Mesothelial cell of epicardium (in vitro differentiated cells): ENCODE measurements around the gene RIBC2. TPM values are rescaled to one million over a fixed set of nuclear protein-coding genes. Genes with fewer than 3 reads are reported as not detected.

Experiments
- DNase-seq, 2 experiments: peaks; one replicate each; pipeline ENCODE4 v3.0.0; 2021; ENCODE audit warnings: low spot score in 2 of 2; ENCODE audit not compliant: unreplicated experiment in 2 of 2
- H3K27ac Mint-ChIP-seq: 2 replicates; pipeline ENCODE4 v1.8.0; 2021; ENCODE audit warnings: mixed read lengths
- H3K27me3 Mint-ChIP-seq: 2 replicates; pipeline ENCODE4 v1.8.0; 2021; ENCODE audit warnings: low read depth, mixed read lengths
- H3K36me3 Mint-ChIP-seq: 2 replicates; pipeline ENCODE4 v1.8.0; 2021; ENCODE audit warnings: mixed read lengths
- H3K4me1 Mint-ChIP-seq: 2 replicates; pipeline ENCODE4 v1.8.0; 2021; ENCODE audit warnings: mixed read lengths
- H3K4me3 Mint-ChIP-seq: 2 replicates; pipeline ENCODE4 v1.8.0; 2021; ENCODE audit warnings: mild to moderate bottlenecking, moderate library complexity, mixed read lengths
- H3K9me3 Mint-ChIP-seq: 2 replicates; pipeline ENCODE4 v1.8.0; 2021; ENCODE audit warnings: mixed read lengths
- total RNA-seq: library from RNA; stranded (reverse); gene quantifications from 3 replicates; pipeline ENCODE4 v1.2.1, GENCODE V29; 2021
- TF ChIP-seq, protein P1 (sequence below): fragments of 200-600 bp; sonication (generic); IDR thresholded peaks from one replicate; pipeline ENCODE4 v1.5.0; 2021; ENCODE audit warnings: antibody characterized with exemption; ENCODE audit not compliant: unreplicated experiment

RIBC2 gene
- total RNA-seq, 1 donor from 2014 or later = 2.5 TPM

- Mint-ChIP-seq H3K27me3 (no peaks in the 10 kb centered on the region), H3K4me3 (no peak overlapping the region), H3K9me3 (peaks cover 8% of the 10 kb centered on the region), H3K27ac (no peak overlapping the region), H3K4me1 (no peaks in the 10 kb centered on the region), H3K36me3 (no peaks in the 10 kb centered on the region)
- TF ChIP-seq, protein P1, sequence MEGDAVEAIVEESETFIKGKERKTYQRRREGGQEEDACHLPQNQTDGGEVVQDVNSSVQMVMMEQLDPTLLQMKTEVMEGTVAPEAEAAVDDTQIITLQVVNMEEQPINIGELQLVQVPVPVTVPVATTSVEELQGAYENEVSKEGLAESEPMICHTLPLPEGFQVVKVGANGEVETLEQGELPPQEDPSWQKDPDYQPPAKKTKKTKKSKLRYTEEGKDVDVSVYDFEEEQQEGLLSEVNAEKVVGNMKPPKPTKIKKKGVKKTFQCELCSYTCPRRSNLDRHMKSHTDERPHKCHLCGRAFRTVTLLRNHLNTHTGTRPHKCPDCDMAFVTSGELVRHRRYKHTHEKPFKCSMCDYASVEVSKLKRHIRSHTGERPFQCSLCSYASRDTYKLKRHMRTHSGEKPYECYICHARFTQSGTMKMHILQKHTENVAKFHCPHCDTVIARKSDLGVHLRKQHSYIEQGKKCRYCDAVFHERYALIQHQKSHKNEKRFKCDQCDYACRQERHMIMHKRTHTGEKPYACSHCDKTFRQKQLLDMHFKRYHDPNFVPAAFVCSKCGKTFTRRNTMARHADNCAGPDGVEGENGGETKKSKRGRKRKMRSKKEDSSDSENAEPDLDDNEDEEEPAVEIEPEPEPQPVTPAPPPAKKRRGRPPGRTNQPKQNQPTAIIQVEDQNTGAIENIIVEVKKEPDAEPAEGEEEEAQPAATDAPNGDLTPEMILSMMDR = no peak
- no peak for DNase-seq
Observed at GRCh38 chr22:45407793-45408192, 5.7 kb upstream of the RIBC2 start.

- Mint-ChIP-seq H3K36me3 (peaks cover 9% of the 10 kb centered on the region), H3K4me3 (peak overlapping the region; percentile 45), H3K4me1 (peaks cover 4% of the 10 kb centered on the region), H3K27me3 (no peaks in the 10 kb centered on the region), H3K27ac (no peak overlapping the region), H3K9me3 (peaks cover 4% of the 10 kb centered on the region)
- TF ChIP-seq, protein P1 = no peak
- DNase-seq = no peak
Observed at GRCh38 chr22:45413013-45413367, 503 bp upstream of the RIBC2 start.

DNA sequence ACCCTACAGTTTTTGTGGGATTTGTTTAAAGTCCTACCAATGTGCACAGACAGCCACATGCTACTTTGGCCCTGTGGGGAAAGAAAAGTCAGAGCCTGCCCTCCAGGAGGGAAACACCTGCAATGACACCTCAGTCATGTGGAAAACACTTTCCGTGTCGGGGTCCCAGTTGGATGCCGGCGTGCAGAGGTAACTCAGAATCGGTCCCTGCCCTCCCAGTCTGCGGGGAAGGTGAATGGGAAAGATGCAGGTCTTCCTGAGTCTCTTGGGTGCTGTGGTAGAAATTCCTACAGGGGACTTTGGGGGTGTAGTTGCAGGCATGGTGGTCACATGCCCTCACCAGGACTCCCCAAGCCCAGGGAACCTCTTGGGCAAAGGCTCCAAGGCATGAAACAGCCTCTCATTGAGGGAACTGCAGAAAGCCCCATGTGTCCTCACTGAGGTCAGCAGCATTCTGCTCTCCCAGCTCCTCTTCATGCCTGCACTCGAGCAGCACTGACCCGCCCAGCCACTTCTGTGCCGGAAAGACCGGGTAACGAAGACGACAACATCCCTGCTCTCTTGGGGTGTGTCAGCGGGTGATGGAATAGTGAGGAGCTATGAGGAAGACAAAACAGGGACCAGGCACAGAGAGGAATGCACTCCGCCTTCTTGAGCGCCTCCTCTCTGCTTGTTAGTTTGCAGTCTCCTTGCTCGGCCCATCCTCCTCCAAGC is 4.7 kb downstream of the RIBC2 start:
- peaks cover 19% of the 10 kb centered on the region for H3K36me3 Mint-ChIP-seq
- no peaks in the 10 kb centered on the region for H3K27me3 Mint-ChIP-seq
- no peak overlapping the region for H3K27ac Mint-ChIP-seq
- DNase-seq = no peak
- peaks cover 4% of the 10 kb centered on the region for H3K4me1 Mint-ChIP-seq
- TF ChIP-seq, protein P1 = no peak
- H3K4me3 Mint-ChIP-seq = no peak overlapping the region
- H3K9me3 Mint-ChIP-seq = peaks cover 6% of the 10 kb centered on the region

DNA sequence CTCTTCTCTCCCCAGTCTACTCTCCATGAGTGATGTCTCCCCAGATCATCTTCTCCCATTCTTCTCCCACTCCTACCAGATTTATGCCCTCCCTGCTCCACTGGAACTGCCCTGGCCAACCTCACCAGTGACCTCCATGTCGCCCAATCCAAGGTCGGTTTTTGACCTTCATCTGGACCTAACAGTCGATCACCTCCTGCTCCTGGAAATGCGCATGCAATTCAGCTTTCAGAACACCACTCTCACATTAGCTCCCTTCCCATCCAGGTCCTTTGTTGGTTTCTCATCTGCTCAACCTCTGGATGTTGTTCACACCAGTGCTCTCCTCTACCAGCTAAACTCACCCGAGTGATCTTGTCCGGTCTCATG is 5.3 kb downstream of the RIBC2 start:
- peaks cover 3% of the 10 kb centered on the region for H3K4me1 Mint-ChIP-seq
- peaks cover 19% of the 10 kb centered on the region for H3K36me3 Mint-ChIP-seq
- TF ChIP-seq, protein P1 = no peak
- H3K27me3 Mint-ChIP-seq = no peaks in the 10 kb centered on the region
- peaks cover 6% of the 10 kb centered on the region for H3K9me3 Mint-ChIP-seq
- H3K4me3 Mint-ChIP-seq = no peak overlapping the region
- H3K27ac Mint-ChIP-seq = no peak overlapping the region
- DNase-seq = no peak

DNA sequence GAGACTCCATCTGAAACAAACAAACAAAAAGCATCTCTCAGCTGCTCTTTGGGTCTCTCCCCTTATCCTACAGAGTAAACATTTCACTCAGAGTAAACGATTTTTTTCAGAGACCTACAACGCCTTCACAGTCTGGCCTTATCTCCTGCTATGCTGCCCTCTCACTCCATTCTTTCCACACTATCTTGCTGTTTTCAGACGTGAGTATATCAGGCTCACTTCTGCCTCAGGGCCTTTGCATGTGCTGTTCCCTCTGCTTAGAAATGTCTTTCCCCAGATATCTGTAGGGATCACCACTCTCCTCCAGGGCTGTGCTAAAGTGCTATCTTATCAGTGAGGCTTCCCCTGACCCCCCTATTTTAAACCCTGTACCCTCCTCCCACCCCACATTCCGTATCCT is 6.5 kb downstream of the RIBC2 start:
- H3K4me1 Mint-ChIP-seq = no peaks in the 10 kb centered on the region
- peaks cover 6% of the 10 kb centered on the region for H3K9me3 Mint-ChIP-seq
- H3K36me3 Mint-ChIP-seq = peaks cover 19% of the 10 kb centered on the region
- H3K27me3 Mint-ChIP-seq = no peaks in the 10 kb centered on the region
- TF ChIP-seq, protein P1 = no peak
- DNase-seq = no peak
- no peak overlapping the region for H3K27ac Mint-ChIP-seq
- H3K4me3 Mint-ChIP-seq = no peak overlapping the region
